ENCODE results near the gene SPATA32. TPM values are rescaled to one million over a fixed set of nuclear protein-coding genes. Genes with fewer than 3 reads are reported as not detected.

SPATA32 gene
- polyA plus RNA-seq, 4 donors, result 0.13 to 0.19 (median 0.17) TPM; not detected in 1

- no peak for DNase-seq (ENCODE audit: low read depth in 4 of 4, low spot score in 3 of 4)
Observed at GRCh38 chr17:45248132-45248957, 13.5 kb downstream of the SPATA32 start.

DNA sequence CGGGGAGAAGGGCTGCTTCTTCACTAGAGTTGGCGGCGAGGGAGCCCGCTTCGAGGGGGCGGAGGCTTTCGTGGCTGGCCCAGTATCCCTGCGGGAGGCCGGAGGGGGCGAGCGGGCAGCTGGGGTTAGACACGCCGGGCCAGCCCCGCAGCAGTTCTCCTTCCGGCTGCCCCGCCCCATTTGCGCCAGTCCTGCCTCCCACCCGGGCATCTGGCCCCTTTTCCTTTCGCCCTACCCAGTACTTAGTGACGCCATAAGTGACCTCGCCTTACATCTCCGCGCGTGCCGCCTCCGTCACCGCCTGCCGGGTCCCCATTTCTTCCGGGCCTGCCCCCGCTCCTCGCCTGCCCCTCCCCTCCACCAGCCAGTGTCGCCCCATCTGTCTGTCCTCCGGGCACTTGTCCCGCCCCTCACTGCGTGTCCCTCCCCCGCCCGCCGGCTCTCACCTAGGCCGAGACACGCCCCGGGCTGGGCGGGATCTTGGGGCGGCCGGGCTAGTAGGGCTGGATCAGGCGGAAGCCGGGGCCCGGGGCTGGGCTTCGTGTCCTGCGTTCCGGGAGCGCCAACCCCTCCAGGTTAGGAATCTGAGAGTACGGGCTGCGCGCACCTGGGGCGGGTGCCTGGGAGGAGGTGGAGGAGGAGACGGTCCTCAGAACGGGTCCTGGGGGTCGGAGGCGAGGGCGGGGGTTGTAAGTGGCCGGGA is 14.3 kb downstream of the SPATA32 start:
- DNase-seq (ENCODE audit: low read depth in 4 of 4, low spot score in 3 of 4), result peak in 2 of 4 donors; percentile 64 to 69

- no peak for DNase-seq (ENCODE audit: low read depth in 4 of 4, low spot score in 3 of 4)
Observed at GRCh38 chr17:45246861-45247428, 14.9 kb downstream of the SPATA32 start.

GRCh38 chr17:45246338-45246737 is 15.6 kb downstream of the SPATA32 start:
- no peak for DNase-seq (ENCODE audit: low read depth in 4 of 4, low spot score in 3 of 4)

- DNase-seq (ENCODE audit: low read depth in 4 of 4, low spot score in 3 of 4), result no peak
Observed at GRCh38 chr17:45244725-45245656, 16.9 kb downstream of the SPATA32 start.

GRCh38 chr17:45243750-45244149 is 18.1 kb downstream of the SPATA32 start:
- no peak for DNase-seq (ENCODE audit: low read depth in 4 of 4, low spot score in 3 of 4)

- no peak for DNase-seq (ENCODE audit: low read depth in 4 of 4, low spot score in 3 of 4)
Observed at GRCh38 chr17:45242029-45242414, 19.9 kb downstream of the SPATA32 start.

GRCh38 chr17:45241328-45242028 is 20.4 kb downstream of the SPATA32 start:
- DNase-seq (ENCODE audit: low read depth in 4 of 4, low spot score in 3 of 4), result no peak

GRCh38 chr17:45240905-45241327 is 21.0 kb downstream of the SPATA32 start:
- DNase-seq (ENCODE audit: low read depth in 4 of 4, low spot score in 3 of 4), result no peak

- DNase-seq (ENCODE audit: low read depth in 4 of 4, low spot score in 3 of 4), result no peak
Observed at GRCh38 chr17:45238155-45238774, 23.6 kb downstream of the SPATA32 start.

DNA sequence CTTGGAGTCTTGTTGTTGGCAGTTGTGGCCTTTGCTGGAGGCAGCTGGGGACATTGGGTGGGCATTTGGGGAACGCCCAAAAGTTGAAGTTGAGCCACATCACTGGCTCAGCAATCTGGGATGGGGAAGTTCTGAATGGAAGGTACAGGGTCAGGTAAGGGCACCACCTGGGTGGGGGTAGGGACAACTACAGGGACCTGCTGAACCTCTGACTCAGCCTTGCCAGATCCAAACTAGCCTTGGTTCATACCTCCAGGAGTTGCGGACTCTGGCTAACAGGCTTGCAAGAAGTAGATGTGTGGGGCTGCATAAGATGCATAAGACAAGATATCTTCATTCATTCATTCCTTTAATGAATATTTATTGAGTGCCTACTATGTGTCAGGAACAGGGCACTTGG is 24.2 kb downstream of the SPATA32 start:
- no peak for DNase-seq (ENCODE audit: low read depth in 4 of 4, low spot score in 3 of 4)

DNA sequence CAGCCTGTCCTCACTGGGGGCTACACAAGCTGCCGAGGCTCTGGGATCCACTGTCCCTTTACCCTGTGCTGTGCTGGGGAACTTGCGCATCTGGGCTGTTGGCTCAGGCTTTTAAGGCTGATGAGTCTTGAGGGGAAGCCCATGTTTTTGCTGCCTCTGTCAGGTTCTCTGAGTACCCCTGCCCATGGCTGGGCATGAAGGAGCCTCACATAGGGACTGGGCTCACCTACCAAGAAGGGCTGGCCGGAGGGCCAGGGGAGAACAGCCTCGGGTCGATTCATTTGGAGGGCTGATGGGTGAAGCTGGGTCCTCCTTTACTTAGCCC is 25.6 kb downstream of the SPATA32 start:
- DNase-seq (ENCODE audit: low read depth in 4 of 4, low spot score in 3 of 4), result no peak

- DNase-seq (ENCODE audit: low read depth in 4 of 4, low spot score in 3 of 4), result peak in 1 of 4 donors; percentile 67
Observed at GRCh38 chr17:45235416-45236281, 26.2 kb downstream of the SPATA32 start.

GRCh38 chr17:45234641-45235415 is 27.1 kb downstream of the SPATA32 start:
- DNase-seq (ENCODE audit: low read depth in 4 of 4, low spot score in 3 of 4), result no peak

- no peak for DNase-seq (ENCODE audit: low read depth in 4 of 4, low spot score in 3 of 4)
Observed at GRCh38 chr17:45233423-45233924, 28.4 kb downstream of the SPATA32 start.

- no peak for DNase-seq (ENCODE audit: low read depth in 4 of 4, low spot score in 3 of 4)
Observed at GRCh38 chr17:45232514-45233422, 29.1 kb downstream of the SPATA32 start.
